SK-N-SH treated with all-trans-retinoic acid at 6 μM for 48 hours (cell line): ENCODE measurements around the gene HK2.
"Not testable (repeated sequence)": the region's sequence is repeated elsewhere in the genome, so short reads cannot be mapped to it uniquely, and the experiment has no call there.

Experiments used
- ATAC-seq: fragments of 200-7000 bp; cut with Tn5 transposase; 3 replicates; pipeline ENCODE4 v1.9.1; 2020; ENCODE audit warnings: mild to moderate bottlenecking, moderate library complexity
- ARNTL ChIP-seq: fragments of 450-650 bp; formaldehyde crosslinking; IDR thresholded peaks from 2 replicates; pipeline ENCODE4 v1.5.0; 2020; ENCODE audit warnings: low read depth, mild to moderate bottlenecking, moderate library complexity, borderline replicate concordance
- BACH2 ChIP-seq: fragments of 250-450 bp; sonication (Bioruptor Pico); IDR thresholded peaks from 2 replicates; pipeline ENCODE4 v1.9.0; 2021; ENCODE audit warnings: mild to moderate bottlenecking, borderline replicate concordance
- CREB5 ChIP-seq: fragments of 250-450 bp; sonication (Bioruptor Pico); IDR thresholded peaks from 2 replicates; pipeline ENCODE4 v1.5.1; 2020; ENCODE audit warnings: low read depth, mild to moderate bottlenecking, moderate library complexity
- CSDC2 ChIP-seq: fragments of 250-450 bp; sonication (Bioruptor Pico); IDR thresholded peaks from 2 replicates; pipeline ENCODE4 v1.5.0; 2020; ENCODE audit warnings: mild to moderate bottlenecking, moderate library complexity
- CSRNP3 ChIP-seq: fragments of 250-450 bp; sonication (Bioruptor Pico); IDR thresholded peaks from 2 replicates; pipeline ENCODE4 v1.5.1; 2021; ENCODE audit warnings: mild to moderate bottlenecking, moderate library complexity
- ESRRG ChIP-seq: fragments of 250-450 bp; sonication (Bioruptor Pico); IDR thresholded peaks from 2 replicates; pipeline ENCODE4 v1.6.1; 2021; ENCODE audit warnings: mild to moderate bottlenecking
- GLIS3 ChIP-seq: fragments of 250-450 bp; sonication (Bioruptor Pico); IDR thresholded peaks from 2 replicates; pipeline ENCODE4 v1.5.0; 2020; ENCODE audit warnings: mild to moderate bottlenecking, moderate library complexity
- ISL1 ChIP-seq: fragments of 250-450 bp; sonication (Bioruptor Pico); IDR thresholded peaks from 2 replicates; pipeline ENCODE4 v2.1.2; 2022; ENCODE audit warnings: mild to moderate bottlenecking, moderate library complexity
- OSR1 ChIP-seq: fragments of 250-450 bp; sonication (Bioruptor Pico); IDR thresholded peaks from 2 replicates; pipeline ENCODE4 v1.8.0; 2022; ENCODE audit warnings: moderate library complexity, mild to moderate bottlenecking, inconsistent platforms
- PATZ1 ChIP-seq: fragments of 250-450 bp; sonication (Bioruptor Pico); IDR thresholded peaks from 2 replicates; pipeline ENCODE4 v1.8.0; 2020; ENCODE audit warnings: mild to moderate bottlenecking, moderate library complexity, borderline replicate concordance
- POU6F1 ChIP-seq: fragments of 250-450 bp; sonication (Bioruptor Pico); IDR thresholded peaks from 2 replicates; pipeline ENCODE4 v1.8.0; 2021; ENCODE audit warnings: low read depth, mild to moderate bottlenecking, moderate library complexity, borderline replicate concordance
- RARB ChIP-seq: fragments of 250-450 bp; sonication (Bioruptor Pico); IDR thresholded peaks from 2 replicates; pipeline ENCODE4 v1.8.0; 2021; ENCODE audit warnings: mild to moderate bottlenecking, moderate library complexity
- TOX ChIP-seq: fragments of 250-450 bp; sonication (Bioruptor Pico); IDR thresholded peaks from 2 replicates; pipeline ENCODE4 v1.8.0; 2021; ENCODE audit warnings: mild to moderate bottlenecking, moderate library complexity, borderline replicate concordance
- TSHZ2 ChIP-seq: fragments of 250-450 bp; sonication (Bioruptor Pico); IDR thresholded peaks from 2 replicates; pipeline ENCODE4 v1.5.0; 2020; ENCODE audit warnings: mild to moderate bottlenecking, moderate library complexity
- ZC3H10 ChIP-seq: fragments of 250-450 bp; sonication (Bioruptor Pico); IDR thresholded peaks from 2 replicates; pipeline ENCODE4 v1.5.1; 2021; ENCODE audit warnings: mild to moderate bottlenecking, moderate library complexity
- ZFP3 ChIP-seq: fragments of 250-450 bp; sonication (Bioruptor Pico); IDR thresholded peaks from 2 replicates; pipeline ENCODE4 v1.5.0; 2020; ENCODE audit warnings: mild to moderate bottlenecking, moderate library complexity
- ZFP30 ChIP-seq: fragments of 450-650 bp; formaldehyde crosslinking; IDR thresholded peaks from 2 replicates; pipeline ENCODE4 v1.5.0; 2022; ENCODE audit warnings: mild to moderate bottlenecking, moderate library complexity
- ZNF70 ChIP-seq: fragments of 450-650 bp; formaldehyde crosslinking; IDR thresholded peaks from 2 replicates; pipeline ENCODE4 v1.5.0; 2020; ENCODE audit warnings: mild to moderate bottlenecking, moderate library complexity
- ZNF8 ChIP-seq: fragments of 450-650 bp; formaldehyde crosslinking; IDR thresholded peaks from 2 replicates; pipeline ENCODE4 v1.5.0; 2020; ENCODE audit warnings: mild to moderate bottlenecking, moderate library complexity

The HK2 gene

GRCh38 chr2:74902281-74902860 lies 68.4 kb downstream of the HK2 start:
- ATAC-seq: no peak
- TF ChIP-seq OSR1 (CRISPR knock-in tag) (no peak), CSDC2 (CRISPR knock-in tag) (no peak), ISL1 (no peak), TSHZ2 (CRISPR knock-in tag) (no peak), ZFP3 (CRISPR knock-in tag) (no peak), ARNTL (no peak), TOX (no peak)

- no peak for ATAC-seq
- TF ChIP-seq ARNTL (no peak), ZFP30 (CRISPR knock-in tag) (no peak), OSR1 (CRISPR knock-in tag) (no peak), ESRRG (CRISPR knock-in tag) (no peak), TSHZ2 (CRISPR knock-in tag) (no peak), ZFP3 (CRISPR knock-in tag) (no peak), BACH2 (CRISPR knock-in tag) (no peak), ZC3H10 (CRISPR knock-in tag) (no peak), CSRNP3 (CRISPR knock-in tag) (no peak), ZNF8 (CRISPR knock-in tag) (no peak), POU6F1 (CRISPR knock-in tag) (no peak), CREB5 (CRISPR knock-in tag) (no peak), ZNF70 (CRISPR knock-in tag) (no peak), PATZ1 (CRISPR knock-in tag) (no peak), RARB (CRISPR knock-in tag) (no peak), GLIS3 (CRISPR knock-in tag) (no peak)
Measured at GRCh38 chr2:74906395-74906794, 72.5 kb downstream of the HK2 start.

GRCh38 chr2:74907560-74907959 lies 73.6 kb downstream of the HK2 start:
- ATAC-seq: not testable (repeated sequence)
